GM18508 (cell line): ENCODE data around the gene ANKS1B.

Experiments
- ATAC-seq: cut with Tn5 transposase; IDR thresholded peaks from one replicate; pipeline ENCODE4 v1.9.1; 2021; ENCODE audit warnings: moderate number of reproducible peaks; ENCODE audit not compliant: insufficient read depth, unreplicated experiment

The ANKS1B gene

DNA sequence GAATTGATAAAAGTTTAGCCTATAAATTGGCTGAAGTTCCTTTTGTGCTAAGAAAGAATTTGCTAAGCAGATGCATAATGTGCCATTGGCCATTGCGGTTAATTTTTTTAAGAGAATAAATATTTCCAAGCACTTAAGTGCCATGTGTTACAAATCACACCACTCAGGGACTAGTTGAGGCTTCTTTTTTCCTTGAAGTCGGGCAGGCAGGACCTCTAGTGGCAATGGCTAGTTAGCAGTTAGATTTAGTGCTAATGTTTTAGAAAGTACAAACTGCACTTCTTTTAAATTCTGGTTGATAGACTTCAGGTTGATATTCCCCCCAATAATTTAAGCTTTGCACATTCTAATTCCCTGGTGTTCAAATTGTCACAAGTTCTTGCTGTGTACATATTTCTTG, 1045.4 kb downstream of the ANKS1B start:
- no peak for ATAC-seq

DNA sequence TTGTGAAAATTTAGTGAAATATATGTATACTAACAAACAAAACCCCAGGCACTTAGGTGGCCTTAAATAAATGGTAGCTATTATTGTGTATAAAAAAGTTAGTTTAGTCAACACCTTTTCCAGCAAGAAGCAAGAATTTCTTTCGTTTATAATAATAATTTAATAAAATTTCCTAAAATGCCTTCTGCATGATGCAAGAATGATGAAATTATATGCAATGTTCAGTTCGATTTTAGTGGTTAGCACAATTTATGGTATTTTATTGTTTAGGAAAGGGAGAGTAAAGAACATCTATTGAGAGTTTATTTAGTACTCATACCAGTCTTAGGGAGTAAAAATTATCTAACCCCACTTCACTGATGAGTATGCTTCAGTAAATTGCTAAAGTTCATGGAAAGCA, 1048.9 kb downstream of the ANKS1B start:
- no peak for ATAC-seq

DNA sequence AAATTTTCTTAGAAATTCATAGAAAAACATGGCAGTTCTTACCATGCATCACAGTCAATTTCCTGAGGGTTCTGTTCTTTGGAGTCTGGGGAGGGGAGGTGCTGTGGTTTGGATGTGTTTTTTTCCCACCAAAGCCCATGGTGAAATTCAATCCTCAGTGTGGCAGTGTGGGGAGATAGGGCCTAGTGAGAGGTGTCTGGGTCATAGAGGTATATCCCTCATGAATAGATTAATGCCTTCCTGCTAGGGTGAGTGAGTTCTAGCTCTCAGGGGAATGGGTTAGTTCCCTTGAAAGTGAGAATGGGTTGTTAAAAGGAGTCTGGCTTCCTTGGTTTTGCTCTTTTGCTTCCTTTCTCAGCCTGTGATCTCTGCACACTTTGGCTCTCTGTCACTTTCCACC, 1061.9 kb downstream of the ANKS1B start:
- no peak for ATAC-seq

DNA sequence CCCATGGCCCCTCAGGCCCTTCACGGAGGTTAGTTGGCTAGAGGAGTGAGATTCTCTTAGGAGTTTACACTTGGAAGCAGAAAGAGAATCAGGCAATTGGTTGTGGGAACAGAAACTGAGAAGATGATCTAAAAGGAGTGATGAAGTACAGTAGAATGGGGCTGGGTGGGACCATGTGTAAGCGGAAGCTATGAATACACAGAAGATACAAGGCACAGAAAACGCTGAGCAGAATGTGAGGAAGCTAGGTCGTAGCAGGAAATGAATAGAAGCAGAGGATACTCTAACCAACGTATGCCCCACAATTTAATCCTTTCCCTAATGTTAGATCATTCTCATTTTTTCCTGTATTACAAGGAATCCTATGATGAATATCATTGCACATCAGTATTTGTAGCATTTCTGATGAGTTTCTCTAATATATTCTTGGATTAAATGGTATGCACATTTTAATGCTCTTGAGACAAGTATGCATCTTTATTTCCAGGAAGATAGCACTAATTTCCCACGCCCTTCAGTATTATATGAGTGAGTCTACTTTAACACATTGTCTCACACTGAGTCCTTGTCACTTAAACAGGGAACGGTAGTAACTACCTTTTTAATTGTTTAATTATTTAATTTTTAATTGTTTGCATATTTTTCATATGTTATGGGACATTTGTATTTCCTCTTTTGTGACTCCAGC, 1066.4 kb downstream of the ANKS1B start:
- no peak for ATAC-seq

DNA sequence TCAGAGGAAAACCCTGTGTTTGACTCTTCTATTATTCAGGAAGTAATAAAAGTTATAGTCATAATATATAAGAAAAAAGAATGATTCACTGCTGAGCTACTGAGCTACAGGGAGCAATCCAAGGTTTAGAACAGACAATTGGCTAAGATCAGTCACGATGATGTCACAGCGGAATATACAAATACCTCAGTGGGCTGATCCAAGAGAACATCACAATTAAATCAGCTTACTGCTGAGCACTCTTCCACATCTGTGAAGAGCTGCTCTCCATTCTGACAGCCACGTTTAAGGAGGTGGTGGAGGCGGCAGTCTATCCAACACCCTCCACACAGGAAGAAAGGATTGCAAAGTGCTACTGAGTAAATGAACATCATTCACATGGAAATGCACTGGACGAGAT, 1068.6 kb downstream of the ANKS1B start:
- no peak for ATAC-seq

DNA sequence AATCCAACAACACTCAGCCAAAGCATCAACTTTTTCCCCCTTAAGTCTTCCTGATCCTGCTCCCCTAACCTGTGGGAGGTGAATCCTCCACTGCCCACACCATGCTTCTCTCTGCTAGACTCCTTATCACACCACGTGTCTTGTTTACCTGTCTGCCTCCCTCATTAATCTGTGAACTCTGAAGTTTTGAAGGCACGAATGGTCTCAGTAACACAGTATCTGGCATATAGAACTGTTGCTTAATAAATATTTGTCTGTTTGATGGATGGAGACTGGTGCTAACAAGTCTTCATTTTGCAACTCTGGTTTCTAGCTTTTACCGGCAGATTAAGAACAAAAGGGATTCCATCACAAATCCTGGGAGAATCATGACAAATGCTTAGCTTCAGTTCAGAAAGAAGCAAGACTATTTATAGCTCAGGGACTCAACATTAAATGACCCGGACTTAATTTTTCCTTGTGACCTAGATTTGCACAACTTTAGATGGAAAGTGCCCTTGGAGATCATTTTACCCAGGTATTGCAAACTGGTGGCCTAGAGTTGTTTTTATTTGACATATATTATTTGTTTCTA, 1072.2 kb downstream of the ANKS1B start:
- no peak for ATAC-seq

DNA sequence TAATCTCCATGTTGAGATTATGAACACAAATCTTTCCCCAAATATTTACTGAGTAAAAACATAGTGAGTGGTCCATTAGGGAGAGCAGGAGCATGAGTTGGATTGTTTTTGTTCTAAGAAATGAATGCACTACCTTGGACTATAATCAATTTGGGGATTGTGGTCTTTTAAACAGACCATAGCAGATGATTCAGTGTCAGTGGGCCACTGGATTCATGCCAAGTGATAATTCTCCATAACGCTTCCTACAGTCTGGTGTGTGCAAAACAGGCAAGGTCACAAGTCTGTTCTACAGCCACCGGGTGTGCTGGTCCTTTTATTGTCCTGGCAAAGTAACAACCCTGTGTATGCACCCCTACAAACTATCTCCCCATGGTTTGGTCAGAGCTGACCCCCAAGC, 1073.3 kb downstream of the ANKS1B start:
- no peak for ATAC-seq

DNA sequence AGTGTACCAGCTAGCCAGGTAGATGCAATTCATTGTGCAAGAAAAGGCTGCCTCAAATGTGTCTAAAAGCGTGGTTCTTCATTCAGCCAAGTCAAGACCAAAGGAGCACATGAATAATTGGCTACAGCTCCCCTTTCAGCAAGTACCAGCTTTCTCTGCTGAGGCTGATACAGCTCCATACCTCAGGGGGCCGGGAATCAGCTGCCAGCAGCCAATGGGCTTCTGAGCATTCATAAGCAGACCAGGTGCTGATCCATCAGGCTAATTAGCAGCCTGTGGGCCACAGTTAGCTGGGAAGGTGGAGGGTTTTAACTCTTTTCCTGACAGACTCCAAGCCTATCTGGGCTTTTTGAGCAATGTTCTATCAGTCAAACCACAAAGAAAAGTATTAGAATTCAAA, 1075.0 kb downstream of the ANKS1B start:
- ATAC-seq = no peak

DNA sequence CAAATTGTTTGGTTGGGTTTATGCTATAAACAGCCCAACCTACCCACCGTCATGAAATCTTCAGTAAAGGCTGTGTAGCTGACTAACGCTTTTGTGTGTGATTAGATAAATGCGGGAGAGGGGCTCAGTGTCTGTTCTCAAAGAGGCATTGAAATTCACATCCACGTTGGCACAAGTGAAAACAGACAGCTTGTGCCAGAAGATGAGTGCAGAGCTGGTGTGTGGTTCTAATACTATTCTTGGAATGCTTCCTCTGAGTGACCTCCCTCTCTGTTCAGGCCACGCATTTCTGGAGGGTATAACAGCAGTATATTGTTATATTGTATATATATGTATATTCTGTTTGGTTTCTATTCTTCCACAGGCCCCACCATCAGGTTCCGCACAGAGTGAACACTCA, 1075.9 kb downstream of the ANKS1B start:
- no peak for ATAC-seq

DNA sequence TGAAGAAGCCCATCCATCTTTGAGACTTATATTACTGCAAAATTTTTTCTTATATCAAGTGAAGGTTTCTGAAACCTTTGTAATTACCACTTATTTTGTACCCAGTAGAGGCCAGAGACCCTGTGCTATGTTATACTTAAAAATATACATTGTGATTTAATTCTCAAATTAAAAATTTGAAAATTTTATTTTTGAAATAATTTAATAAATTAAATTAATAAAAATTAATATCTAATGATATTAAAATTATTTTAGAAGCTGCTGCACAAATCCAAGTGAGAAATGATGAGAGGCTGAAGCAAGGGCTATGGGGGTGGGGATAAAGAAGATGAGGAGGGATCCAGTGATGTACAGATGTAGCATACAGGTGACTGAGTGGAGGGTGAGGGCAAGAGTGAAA, 1080.9 kb downstream of the ANKS1B start:
- no peak for ATAC-seq

DNA sequence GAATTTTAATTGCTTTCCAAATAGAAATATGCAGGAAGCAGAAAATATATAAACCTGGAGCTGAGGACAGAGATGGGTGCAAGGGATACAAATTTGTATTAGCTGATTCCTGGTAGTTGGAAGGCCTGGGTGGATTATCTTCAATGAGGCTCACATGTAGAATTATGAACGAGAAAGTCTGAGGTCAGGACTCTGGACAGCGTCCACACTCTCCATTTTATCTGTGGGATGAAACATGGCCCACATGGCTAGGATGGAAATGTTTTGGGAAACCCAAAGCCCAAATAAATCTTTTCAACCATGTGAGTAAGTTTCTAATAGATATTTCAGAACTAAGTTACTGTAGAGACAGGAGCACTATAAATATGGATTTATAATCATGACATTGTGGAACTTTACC, 1083.5 kb downstream of the ANKS1B start:
- no peak for ATAC-seq

DNA sequence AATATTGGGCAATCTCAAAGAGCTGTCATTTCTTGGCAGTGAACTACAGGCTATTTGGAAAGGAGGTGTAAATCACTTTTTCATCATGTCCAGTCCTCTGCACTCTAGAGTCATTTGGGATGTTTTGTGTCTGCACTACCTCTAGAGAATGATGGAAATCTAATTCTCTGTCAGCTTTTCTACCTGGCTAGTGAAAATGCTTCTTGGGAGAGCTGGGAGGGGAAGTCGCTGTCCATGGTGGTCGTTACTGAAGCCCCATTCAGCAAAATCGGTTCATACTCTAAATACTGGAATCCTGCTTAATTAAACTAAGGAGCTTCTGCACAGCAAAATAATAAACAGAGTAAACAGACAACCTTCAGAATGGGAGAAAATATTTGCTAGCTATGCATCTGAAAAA, 1087.8 kb downstream of the ANKS1B start:
- ATAC-seq = no peak

DNA sequence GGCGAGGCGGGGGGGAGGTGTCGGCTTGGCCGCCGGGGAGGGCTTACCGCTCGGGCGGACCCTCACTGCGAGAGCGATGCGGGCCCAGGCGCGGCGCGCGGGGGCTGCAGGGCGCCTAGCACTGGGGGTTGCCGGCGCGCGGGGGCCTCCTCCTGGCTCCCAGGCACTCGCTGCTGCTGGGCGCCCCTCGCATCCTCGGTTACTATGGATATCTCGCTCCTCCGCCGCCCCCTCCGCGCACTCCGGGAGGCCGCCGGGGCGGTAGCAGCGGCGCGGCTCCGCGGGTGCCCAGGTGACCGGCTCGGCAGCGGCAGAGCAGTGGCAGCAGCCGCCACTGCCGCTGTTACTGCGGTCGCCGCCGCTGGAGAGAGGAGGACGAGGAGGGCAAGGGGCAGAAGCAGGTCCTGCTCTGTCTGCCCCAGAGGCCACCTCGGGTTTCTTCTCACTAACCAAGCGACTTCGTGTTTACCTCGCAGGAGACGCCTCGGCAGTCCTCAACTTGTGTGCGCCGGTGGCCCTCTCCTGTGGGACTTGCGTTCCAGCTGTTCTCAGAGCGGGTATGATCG, 1089.6 kb downstream of the ANKS1B start:
- no peak for ATAC-seq

DNA sequence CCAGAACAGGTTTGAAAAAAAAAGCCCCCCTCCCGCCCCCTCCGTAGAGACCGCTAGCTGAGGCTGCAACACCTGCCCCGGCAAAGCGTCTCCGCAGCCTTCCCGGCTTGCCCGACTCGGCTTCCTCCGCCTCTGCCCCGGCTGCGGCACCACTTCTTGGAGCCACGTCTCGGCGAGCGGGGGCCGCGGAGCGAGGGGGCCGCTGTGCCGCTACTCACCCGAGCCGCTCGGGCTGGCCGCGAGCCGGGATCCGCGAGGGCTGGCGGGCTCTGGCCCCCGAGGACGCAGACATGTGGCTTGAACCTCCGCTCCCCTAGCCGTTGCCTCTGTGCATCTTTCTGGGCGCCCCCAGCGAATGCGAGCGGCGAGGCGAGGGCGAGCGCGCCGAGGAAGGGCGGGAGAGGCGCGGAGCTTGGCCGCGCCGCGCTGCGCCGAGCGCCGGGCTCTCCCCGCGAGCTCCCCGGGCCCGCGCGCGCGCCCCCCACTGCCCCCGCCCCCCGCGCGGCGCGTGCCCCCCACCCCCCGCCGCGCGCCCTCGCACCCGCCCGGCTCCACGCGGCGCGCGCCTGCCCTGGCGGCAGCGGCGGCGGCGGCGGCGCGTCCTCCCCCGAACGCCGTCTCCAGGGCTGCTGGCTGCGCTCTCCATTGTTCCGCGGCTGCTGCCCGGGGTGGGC, 1090.2 kb downstream of the ANKS1B start:
- no peak for ATAC-seq

DNA sequence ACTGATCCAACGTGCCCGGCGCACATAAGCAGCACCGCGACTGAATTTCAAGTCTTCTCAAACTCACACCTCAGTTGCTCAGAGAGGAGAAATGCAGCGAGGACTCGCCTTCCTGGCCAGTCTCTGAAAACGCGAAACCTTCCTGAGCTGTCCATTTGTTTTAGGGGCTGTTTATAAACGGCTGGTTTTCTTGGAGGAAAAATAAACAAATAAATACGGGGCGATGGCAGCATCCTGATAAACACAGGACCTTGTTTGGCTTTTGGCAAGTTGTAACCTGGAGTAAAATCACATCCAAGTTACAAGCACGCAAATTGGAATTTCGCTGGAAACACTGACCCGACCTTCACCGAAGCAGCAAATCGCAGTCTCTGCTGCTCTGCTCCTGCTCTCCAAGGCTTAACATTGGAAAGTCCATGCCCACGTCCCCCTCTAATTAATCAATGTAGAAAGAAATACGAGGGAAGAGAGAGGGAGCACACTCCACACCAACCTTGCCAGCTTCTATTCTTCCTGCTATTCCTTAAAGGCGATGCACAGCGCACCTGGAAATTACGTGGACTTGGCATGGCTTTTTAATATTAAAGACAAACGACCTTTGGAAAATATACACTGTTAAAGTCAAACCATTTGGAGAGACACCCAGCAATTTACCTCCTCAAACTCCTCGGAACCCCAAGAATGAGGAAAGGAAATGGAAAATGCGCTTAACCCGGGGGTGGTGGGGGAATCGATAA, 1090.9 kb downstream of the ANKS1B start:
- no peak for ATAC-seq

DNA sequence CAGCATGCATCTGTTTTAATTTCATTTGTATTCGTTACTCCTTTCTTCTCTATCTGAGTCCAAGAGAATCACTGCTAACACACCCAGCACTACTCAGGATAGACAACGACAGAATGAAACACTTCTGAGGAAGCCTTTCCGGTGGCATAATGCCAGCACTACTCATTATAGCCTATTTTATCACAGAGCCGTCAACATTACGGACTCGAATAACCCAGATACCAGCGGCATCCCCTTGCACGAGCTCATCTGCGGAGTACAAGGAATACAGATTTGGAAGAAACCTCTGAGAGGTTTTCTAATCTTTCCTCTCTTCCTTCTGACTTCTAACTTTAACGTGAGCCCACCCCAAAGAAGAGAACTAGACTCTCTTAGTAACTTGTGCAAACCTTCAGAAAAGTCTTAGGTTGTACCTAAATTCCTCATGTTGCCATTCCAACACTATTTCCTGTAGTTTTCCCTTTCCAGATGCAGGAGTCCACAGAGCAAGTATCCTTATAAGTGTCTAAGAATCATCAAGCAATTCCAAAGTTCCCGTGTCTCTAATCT, 1091.5 kb downstream of the ANKS1B start:
- no peak for ATAC-seq

DNA sequence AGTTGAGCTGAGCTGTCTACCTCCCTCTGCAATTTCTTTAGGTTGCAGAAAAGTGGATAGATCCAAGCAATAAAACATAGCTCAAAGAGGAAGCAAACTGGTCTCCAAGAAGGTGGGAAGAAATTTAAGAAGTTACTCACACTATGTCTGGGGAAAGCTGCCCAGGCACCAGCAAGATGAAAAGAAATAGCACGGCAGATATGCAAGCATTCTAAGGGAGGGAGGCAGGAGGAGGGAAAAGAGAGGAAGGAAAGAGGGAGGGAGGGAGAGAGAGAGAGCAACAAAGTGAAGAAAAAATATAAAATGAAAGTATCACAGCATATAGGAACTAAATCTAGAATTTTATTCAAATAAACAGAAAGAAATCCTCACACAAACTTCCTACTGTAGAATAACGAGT, 1099.0 kb downstream of the ANKS1B start:
- no peak for ATAC-seq

DNA sequence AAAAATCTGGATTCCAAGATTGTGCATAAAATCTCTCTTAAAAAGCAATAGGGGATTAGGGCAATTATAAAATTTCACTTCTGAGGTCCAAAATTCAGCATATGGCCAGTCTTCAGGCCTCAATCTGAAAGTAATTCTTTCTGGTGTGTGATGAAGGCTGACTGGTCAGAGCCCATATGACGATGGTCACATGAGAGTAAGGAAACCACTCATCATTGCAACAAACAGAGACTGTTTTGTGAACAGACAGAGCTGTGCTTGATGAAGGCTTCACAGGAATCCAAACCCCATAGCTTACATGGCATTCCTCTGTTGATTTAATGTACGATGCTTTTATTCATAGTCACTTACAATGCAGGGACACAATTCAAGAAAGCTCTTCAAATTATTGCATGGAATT, 1101.5 kb downstream of the ANKS1B start:
- ATAC-seq = no peak

DNA sequence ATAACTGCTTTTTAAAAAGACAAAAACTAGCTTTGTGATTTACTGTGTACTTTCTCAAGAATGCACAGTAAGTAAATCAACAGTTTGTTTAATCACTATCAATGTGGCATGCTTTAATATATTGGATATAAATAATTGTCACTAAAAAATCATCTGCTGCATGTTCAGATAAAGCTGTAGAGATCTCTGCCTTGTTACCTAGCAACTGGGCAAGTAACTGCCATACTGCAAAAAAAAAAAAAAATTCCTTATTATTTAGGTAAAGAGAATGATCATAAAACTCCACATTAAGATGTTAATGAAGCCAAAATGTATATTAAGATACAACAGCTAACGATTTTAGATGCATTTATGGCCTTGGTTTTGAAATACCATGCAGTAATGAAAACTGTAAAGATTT, 1102.2 kb downstream of the ANKS1B start:
- no peak for ATAC-seq

DNA sequence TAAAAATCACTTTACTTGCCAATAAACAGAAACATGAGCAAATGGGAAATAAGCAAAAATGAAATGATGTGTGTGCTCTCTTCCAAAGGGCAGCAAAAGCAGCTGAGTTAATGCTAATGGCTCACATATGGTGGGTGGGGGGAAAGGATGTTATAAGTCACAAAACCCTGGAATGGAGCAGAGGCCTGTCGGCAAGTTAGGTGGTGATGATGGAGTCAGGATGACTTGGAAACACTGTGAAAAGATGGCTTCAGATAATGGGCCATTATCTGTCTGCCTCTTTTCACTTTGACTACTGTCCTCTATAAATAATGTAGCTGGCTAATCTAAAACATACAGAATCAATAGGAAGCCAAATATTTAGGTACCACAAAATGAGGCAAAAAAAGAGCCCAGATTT, 1111.0 kb downstream of the ANKS1B start:
- no peak for ATAC-seq

DNA sequence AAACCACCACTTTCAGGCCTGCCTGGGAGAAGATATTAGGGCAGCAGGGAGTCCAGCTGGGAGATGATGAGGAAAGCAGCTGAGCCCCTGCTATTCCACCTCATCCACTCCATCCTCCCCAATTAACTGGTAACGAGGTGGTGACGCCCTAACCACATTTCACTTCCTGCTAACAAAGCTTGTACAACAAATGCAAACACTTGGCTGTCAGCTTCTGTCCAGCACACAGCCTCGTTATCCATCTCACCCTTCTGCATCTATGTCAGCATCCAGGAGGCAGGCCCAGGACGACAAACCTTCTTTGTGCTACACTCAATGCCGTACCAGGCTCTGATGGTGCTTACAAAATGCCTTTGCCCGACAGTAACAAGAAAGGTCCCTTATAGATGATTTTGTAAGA, 1114.2 kb downstream of the ANKS1B start:
- ATAC-seq = no peak
